HCEC 1CT (cell line): ENCODE data around the gene REPS2.
"Not testable (repeated sequence)": the region's sequence is repeated elsewhere in the genome, so short reads cannot be mapped to it uniquely, and the experiment has no call there.

ENCODE experiments used
- DNase-seq: peaks from one replicate; pipeline ENCODE4 v3.0.0-alpha.2; 2017

Gene REPS2

DNA sequence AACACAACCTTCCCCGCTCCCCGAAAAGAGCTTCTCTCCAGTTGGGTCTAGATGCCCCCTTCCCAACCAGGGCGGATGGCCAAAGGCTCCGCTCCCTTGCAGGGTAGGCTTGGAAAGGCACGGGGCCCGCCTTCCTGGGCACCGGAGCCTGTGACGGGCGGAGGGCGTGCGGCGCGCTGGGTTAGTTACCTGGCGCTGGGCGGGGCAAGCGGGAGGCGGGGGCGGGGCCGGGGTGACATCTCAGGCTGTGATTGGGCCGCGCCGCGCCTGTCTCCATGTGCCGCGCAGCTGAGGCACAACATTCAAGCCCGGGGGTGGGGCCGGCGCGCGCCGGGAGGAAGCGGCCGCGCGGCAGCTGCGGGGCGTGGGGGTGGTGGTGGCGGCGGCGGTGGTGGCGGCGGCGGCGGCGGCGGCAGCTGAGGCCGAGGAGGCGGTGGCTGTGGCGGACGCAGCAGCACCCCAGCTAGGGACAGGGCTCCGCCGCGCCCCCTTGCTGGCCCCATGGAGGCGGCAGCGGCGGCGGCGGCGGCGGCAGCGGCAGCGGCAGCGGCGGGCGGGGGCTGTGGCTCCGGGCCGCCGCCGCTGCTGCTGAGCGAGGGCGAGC is at the start of gene REPS2:
TSS of gene REPS2 (plus strand) at position 298 of the 604 bp plus-strand sequence. CDS start at position 502, 204 bp downstream.
- DNase-seq, result peak; percentile 29

DNA sequence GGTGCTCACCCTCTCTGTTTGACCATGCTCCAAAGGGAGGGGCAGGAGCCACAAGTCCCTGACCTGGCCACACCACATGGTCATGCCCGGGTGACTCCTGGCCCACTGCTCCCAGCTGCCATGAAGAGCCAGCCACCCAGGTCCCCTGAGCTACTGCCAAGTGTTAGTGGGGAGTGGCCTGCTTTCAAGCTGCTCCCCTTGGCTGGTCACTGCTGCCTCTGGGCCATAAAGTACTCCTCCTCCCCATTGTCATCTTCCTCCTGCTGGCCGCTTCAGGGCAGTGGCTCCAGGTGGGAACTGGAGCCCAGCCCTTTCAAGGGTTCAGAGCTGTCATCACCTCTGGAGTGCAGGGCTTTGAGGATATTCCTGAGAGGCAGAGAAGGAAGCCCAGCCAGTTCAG is 49.0 kb upstream of the REPS2 start:
- no peak for DNase-seq

DNA sequence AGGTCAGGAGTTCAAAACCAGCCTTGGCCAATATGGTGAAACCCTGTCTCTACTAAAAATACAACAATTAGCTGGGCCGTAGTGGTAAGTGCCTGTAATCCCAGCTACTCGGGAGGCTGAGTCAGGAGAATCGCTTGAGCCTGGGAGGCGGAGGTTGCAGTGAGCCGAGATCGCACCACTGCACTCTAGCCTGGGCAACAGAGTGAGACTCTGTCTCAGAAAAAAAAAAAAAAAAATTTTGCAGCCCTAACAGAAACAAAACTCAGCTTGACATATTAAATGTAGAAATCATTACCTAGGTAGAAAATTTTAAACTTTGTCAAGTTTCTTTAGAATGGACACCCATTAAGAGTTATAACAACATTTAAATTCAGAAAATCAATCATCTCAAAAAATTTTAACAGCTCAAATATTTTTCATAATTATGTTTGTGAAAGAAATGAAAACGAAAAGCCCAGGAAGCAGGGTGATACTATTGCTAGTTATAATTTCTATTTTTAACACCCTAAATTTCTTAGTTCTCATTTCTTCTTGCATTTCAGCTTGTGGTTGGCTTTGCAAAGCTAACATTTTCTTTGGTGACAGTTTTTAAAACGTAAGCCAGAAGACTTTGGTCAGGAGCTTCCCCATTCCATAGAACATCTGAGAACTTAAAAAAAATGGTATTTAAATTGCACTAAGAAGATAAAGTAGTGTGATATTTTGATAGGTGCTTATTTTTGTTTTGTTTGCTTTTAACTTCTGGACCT is 43.0 kb upstream of the REPS2 start:
- no peak for DNase-seq

DNA sequence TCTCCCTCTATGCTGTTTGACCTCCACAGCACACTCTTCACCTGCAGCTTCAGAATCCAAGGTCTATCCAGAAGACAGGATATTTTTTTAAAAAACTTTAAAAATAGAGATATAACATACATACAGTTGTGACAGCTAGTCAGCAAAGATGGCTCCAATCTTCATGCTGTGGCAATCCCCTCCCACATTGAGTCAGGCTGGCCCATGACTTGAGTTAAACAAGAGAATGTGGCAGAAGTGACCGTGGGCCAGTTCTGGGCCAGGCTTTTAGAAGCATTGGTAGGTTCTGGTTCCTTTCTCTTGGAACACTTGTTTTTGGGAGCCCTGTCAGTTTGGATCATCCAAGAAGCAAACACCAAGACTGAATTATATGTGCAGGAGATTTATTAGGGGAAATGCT is 36.1 kb upstream of the REPS2 start:
- DNase-seq, result no peak

DNA sequence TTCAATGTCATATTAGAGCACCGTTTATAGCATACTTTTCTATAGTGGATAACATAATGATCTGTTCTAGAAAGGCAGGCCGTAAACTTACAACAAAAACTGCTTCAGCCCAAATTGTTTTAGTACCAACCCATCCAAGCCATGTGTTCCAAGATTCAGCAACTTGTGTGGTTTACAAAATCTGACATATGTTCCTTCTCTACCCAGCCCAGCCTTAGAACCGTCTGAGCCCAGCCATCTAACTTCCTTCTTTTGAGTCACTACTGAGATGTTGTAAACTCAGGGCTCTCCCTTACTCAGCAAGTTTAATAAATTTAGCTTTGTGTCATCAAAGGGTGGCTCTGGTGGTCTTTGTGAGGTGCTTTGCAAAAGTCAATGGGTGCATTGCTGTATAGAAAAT is 32.4 kb upstream of the REPS2 start:
- DNase-seq, result no peak

DNA sequence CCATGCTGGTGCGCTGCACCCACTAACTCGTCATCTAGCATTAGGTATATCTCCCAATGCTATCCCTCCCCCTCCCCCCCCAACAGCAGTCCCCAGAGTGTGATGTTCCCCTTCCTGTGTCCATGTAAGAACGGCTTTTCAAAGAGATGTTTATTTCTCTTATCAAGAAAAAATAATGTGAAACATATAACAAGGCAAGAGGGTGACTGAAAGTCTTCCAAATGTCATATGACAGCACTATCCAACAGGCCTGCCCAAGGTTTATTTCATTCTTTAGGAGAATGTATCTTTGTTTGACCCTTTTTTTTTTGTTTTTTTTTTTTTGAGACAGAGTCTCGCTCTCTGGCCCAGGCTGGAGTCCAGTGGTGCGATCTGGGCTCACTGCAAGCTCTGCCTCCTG is 29.9 kb upstream of the REPS2 start:
- no peak for DNase-seq

DNA sequence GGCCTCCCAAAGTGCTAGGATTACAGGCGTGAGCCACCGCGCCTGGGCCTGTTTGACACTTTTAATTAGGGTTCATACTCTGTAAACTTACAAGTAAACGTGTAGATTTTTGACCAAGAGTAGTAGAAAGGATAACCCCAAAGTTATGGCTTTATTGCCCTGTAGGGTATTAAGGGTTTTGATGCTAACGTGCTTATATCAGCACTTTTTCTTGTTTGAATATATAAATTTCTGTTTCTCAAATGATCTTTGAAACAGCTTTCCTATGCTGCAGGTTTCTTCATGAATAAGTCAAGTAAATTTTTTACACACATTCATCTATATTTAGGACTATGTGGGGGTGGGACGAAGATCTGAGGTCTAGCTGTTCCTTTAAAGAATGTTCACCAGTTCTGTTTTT is 29.3 kb upstream of the REPS2 start:
- DNase-seq, result no peak

DNA sequence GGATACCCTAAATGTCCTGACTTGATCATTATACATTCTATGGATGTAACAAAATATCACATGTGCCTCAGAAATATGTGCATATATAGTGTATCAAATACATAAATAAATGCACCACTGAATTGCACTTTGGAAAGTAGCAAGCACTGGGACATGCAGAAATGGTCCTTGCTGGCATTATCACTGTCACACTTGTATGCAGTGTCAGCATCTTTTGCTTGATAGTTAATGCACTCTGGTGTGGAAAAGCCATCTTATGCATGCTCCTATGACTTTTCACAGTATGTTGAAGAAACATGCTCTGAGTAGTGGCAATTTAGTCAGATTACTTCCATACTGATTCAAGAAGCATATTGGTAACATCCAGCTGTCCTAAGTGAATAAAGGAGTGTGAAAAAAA is 27.5 kb upstream of the REPS2 start:
- no peak for DNase-seq

DNA sequence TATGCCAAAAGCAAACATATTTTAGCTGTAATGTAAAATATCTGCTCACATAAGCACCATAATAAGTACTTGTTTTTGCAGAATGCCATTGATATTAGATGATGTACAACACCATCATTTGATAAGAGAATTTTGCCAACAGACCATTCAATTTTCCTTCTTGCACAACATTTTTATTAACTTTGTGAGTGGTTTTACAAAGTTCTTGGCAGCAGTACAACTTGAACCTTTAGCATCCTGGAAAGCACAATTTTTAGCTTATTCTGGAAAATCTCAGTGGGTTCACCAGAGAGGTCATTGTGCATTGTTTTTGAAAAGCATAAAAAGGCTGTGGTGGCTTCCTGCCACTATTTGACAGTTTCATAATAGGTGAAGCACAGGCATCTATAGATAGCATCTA is 26.4 kb upstream of the REPS2 start:
- no peak for DNase-seq

DNA sequence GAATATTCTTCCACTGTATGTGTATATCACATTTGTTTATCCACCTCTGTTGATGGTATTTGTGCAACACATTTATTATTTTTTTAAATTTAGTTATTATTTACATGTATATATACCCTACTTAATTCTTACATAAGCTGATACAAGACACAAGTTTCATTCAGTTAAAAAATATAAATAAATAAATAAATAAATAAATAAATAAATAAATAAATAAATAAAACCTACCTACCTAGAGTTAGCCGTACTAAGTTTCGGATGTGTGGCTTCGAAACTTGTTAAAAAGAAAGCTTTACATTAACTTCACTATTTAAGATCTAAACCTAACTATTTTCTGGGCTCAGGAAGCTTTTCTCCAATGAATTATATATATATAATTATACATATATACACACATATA is 23.3 kb upstream of the REPS2 start:
- no peak for DNase-seq

DNA sequence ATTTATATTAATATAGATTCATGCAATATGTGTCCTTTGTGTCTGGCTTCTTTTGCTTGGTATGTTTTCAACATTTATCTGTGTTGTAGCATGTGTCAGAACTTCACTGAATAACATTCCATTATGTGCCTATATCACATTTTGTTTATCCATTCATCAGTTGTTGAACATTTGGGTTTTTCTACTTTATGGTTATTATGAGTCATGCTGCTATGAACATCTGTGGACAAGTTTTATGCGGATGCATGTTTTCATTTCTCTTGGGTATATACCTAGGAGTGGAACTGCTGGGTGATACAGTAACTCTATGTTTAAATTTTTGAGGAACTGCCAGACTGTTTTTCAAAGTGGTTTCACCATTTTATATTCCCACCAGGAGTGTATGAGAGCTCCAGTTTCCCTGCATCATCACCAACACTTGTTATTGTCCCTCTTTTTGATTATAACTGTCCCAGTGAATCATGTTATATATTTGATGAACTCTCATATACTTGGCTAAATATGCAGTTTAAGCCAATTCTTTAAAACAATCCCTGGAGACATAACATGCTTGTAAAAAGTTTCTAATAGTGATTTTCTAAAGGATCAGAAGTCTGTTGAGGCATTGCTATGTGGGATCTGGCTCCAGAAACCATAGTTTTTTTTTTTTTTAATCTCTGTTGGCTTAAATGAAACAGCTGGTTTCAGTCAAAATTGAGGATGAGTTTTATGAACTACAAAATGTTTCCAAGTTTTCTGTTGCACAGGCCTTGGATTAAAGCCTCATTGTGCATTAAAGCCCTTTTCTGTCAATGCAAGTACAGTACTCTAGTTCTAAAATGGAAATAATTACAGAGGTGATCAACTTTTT is 21.6 kb upstream of the REPS2 start:
- DNase-seq, result no peak

DNA sequence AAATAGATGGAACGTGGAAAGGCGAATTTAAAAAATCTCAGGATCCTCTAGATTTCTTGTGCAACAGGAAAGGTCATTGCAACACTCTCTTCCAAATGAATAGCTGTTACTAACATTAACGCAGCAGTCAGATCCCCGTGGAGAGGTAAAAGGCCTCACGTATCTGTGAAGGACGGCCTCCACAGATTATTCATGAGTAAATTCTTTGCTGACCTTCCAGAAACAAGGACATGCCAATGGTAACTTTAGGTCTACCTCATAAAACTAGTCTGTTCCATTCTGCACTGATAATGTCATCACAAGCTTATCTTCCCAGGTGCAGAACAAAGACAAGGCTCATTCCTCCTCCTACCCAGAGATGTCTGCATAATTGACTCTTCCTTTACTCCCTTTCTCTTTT is 16.1 kb upstream of the REPS2 start:
- no peak for DNase-seq

DNA sequence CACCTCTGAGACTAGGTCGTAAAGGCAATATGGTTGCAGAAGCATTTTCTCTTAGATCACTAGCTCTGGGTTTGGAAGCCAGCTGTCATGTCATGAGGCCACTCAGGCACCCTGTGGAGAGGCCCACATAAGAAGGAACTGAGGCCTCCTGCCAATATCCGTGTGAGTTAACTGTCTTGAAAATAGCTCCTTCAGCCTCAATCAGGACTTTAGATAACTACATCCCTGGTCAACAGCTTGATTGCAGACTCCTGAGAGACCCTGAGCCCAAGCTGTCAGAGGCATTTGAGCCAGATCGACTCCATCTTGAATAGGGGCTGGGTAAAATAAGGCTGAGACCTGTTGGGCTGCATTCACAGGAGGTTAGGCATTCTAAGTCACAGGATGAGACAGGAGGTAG is 15.1 kb upstream of the REPS2 start:
- DNase-seq, result no peak

DNA sequence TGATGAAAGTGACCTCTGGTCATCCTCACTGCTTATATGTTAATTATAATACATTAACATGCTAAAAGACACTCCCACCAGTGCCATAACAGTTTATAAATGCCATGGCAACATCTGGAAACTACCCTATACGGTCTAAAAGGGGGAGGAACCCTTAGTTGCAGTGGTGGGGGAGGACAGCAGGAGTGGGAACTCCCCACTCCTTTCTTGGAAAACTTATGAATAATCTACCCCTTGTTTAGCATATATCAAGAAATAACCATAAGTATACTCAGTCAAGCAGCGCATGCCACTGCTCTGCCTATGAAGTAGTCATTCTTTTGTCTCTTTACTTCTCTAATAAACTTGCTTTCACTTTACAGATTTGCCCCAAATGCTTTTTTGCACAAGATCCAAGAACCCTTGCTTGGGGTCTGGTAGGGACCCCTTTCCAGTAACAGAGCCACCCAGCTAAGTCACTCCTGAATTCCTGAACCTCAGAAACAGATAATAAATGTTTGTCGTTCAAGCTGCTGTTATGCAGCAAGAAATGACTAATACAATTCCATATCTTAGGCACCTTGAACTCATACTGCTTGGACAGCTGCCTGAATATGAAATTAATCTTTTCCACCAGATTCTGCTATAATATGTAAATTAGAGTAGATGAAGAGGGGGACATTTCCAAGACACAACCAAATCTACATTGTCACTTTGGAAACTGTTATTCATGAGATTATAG is 14.4 kb upstream of the REPS2 start:
- DNase-seq, result no peak

DNA sequence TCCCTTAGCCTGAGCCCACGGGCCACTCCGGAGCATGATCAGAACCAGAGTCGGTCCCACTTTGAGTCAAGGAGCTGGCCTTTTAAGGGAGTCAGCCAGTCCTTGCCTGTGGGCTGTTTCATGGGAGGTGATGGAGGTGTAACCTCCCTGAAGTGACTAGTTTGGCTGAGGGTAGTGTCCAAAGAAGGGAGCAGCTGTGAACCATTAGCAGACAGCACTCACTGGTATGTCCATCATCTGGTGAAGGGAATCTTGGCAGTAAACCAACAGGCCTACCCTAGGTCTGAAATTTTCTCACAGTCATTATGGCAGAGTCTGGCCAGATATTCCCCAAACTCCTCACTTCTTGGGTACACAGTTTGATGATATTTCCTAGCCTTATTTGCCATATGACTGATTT is 12.3 kb upstream of the REPS2 start:
- no peak for DNase-seq

DNA sequence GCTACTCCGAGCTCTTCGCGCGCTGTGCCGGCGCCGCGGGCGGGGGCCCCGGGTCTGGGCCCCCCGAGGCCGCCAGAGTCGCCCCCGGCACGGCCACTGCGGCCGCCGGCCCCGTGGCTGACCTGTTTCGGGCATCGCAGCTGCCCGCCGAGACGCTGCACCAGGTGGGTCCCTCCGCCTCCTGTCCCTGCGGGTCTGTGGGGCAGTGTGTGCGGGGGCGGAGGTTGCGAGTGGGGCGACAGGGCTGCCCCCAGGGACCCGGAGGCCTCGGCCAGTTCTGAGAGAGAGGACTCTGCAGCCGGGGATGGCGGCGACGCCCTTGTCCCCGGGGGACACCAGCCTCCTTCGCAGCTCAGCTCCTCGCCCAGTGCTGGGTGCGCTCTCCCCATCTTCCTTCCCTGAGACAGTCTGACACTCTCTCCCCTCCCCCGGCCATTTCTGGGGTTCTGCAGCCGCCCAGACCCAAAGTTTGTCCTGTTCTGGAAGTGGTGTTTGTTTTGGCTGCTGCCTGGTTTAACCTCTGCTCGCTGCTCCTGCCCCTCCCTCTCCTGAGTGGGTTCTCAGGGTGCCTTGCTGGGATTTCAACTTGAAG is 609 bp downstream of the REPS2 start:
- DNase-seq, result no peak

DNA sequence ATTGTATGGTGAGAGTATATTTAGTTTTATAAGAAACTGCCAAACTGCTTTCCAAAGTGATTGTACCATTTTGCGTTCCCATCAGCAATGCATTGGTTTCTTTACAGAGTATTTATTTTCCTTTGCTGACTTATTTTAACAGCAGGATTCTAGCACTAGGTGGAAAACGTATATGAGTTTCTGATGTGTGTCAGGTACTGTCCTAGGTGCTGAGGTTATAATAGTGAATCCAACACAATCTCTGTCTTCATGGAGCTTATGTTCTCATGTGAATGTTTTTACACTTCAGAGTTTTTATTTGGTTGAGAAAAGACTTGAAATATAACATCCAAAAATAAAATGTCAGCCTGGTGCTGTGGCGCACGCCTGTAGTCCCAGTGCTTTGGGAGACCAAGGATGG is 4.0 kb downstream of the REPS2 start:
- DNase-seq, result no peak

DNA sequence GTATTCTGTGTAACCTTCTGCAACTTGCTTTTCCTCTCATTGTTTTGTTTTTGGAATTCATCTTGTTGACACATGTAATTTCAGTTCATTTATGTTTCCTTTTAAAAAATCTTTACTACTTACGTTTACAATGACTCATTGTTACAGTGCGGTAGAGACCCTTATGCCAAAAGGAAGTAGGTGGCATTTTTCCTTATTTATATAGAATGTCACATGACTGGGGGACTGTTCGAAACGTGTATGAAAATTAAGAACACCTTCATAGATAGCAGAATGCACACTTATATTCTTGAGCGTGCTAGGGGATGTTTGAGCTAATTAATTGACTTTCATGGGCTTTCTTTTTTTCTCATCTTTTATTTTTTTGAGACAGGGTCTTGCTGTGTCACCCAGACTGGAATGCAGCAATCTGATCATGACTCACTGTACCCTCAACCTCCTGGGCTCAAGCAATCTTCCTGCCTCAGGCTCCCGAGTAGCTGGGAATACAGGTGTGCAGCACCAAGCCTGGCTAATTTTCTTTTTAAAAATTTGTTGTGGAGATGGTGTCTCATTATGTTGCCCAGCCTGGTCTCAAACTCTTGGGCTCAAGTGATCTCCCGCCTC is 7.3 kb downstream of the REPS2 start:
- no peak for DNase-seq

DNA sequence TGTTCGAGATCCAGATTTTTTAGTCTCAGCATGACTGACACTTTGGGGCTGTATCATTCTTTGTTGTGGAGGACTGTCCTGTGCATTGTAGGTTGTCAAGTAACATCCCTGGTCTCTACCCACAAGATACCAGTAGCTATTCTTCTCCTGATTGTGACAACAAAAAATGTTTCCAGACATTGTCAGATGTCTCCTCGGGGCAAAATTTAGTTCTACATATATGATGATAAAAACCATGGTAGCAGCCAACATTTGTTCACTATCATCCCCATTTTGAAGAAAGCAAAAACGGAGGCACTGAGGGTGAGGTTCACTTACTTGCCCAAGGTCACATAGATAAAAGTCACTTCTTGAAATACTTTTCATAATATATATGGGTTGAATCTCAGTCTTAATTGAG is 11.3 kb downstream of the REPS2 start:
- no peak for DNase-seq

DNA sequence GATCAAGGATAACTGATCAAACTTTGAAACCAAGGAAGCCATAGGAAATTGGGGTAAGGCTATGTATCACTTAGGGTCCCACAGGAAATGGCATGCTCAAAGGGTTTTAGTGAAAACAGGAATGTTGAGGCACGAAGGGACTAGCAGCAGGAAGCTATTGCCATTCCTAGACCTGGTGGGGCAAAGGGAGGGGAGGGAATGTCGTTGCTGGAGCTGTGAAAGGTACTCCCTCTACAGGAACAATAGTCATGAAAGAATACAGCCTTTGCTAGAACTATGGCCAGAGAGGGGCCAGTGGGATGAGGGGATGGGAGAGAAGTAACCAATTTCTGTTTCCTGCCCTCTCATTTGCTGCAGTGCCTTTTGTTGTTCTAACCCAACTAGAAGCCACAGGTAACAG is 11.9 kb downstream of the REPS2 start:
- no peak for DNase-seq

DNA sequence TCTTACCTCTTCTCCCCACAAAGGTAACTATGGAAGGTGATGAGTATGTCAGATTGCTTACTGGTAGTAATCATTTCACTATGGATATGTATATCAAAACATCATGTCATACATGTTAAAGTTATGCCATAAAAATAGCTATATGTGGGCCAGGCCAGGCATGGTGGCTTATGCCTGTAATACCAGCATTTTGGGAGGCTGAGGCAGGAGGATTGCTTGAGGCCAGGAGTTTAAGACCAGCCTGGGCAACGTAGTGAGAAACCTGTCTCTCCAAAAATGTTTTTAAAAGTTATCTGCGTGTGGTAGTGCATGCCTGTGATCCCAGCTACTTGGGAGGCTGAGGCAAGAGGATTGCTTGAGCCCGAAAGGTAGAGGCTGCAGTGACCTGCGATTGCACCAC is 16.2 kb downstream of the REPS2 start:
- not testable (repeated sequence) for DNase-seq

DNA sequence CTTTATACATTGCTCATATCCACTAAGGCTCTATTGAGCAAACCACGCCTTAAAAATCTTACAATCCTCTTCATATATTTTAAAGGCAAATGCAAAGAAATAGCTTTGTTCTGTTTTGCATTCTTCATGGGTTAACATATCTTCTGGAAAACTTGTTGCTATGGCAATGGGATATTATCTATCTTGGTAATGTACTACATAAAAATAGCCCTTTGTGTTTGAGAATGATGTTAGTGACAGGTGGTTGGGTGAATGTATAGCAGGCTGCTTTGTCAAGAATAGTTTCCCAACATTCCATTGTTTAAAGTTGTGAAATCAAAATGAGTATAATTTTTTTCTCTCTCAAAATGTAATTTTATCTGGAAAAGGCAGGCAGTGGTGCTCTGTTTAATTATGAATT is 16.8 kb downstream of the REPS2 start:
- no peak for DNase-seq

DNA sequence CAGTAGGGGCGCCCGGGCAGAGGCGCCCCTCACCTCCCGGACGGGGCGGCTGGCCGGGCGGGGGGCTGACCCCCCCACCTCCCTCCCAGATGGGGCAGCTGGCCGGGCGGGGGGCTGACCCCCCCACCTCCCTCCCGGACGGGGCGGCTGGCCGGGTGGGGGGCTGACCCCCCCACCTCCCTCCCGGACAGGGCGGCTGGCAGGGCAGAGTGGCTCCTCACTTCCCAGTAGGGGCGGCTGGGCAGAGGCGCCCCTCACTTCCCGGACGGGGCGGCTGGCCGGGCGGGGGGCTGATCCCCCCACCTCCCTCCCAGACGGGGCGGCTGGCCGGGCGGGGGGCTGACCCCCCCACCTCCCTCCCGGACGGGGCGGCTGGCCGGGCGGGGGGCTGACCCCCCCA is 18.5 kb downstream of the REPS2 start:
- DNase-seq, result not testable (repeated sequence)
